Ascending aorta (tissue), 2 donors: ENCODE measurements around the gene SMIM44. TPM values are rescaled to one million over a fixed set of nuclear protein-coding genes. Genes with fewer than 3 reads are reported as not detected.
"Not testable (repeated sequence)": the region's sequence is repeated elsewhere in the genome, so short reads cannot be mapped to it uniquely, and the experiment has no call there.

ENCODE experiments used
- DNase-seq, 2 donors: peaks; one replicate each; pipeline ENCODE4 v3.0.0-alpha.2; 2019; ENCODE audit warnings: low spot score in 2 of 2
- H3K27ac ChIP-seq, 2 donors: fragments of 200-600 bp; sonication (generic); one replicate each; pipeline ENCODE4 v1.5.1; 2016 to 2017; ENCODE audit warnings: mild to moderate bottlenecking in 1 of 2
- H3K27me3 ChIP-seq: fragments of 200-600 bp; sonication (generic); one replicate; pipeline ENCODE4 v1.5.1; 2017
- H3K36me3 ChIP-seq, 2 donors: fragments of 200-600 bp; sonication (generic); one replicate each; pipeline ENCODE4 v1.5.1; 2016
- H3K4me1 ChIP-seq, 2 donors: fragments of 200-600 bp; sonication (generic); one replicate each; pipeline ENCODE4 v1.5.1; 2016 to 2017; ENCODE audit warnings: mild to moderate bottlenecking in 1 of 2
- H3K4me3 ChIP-seq, 2 donors: fragments of 200-600 bp; sonication (generic); one replicate each; pipeline ENCODE4 v1.5.1; 2016 to 2017; ENCODE audit warnings: mild to moderate bottlenecking in 1 of 2
- H3K9me3 ChIP-seq, 2 donors: fragments of 200-600 bp; sonication (generic); one replicate each; pipeline ENCODE4 v1.5.1; 2016
- intact Hi-C: fragments of 100-400 bp; cut with DNase I; formaldehyde crosslinking; loops from one replicate; pipeline ENCODE4 v1.15.1; 2023
- total RNA-seq: library from RNA; depleted of rRNA; stranded (reverse); fragments of >200 nt; gene quantifications from one replicate; pipeline ENCODE4 v1.1.0, GENCODE V29; 2016
- TF ChIP-seq, protein P1 (sequence below), 3 experiments: fragments of 200-600 bp in 2 of 3; fragments of 450-650 bp in 1 of 3; sonication (generic) in 2 of 3; IDR thresholded peaks; one replicate each; pipeline ENCODE4 v1.5.1; 2016 to 2019; ENCODE audit warnings: antibody characterized with exemption in 3 of 3, mild to moderate bottlenecking in 1 of 3, moderate library complexity in 1 of 3

Gene SMIM44
- total RNA-seq, 1 donor from 2014 or later, result not detected

DNA sequence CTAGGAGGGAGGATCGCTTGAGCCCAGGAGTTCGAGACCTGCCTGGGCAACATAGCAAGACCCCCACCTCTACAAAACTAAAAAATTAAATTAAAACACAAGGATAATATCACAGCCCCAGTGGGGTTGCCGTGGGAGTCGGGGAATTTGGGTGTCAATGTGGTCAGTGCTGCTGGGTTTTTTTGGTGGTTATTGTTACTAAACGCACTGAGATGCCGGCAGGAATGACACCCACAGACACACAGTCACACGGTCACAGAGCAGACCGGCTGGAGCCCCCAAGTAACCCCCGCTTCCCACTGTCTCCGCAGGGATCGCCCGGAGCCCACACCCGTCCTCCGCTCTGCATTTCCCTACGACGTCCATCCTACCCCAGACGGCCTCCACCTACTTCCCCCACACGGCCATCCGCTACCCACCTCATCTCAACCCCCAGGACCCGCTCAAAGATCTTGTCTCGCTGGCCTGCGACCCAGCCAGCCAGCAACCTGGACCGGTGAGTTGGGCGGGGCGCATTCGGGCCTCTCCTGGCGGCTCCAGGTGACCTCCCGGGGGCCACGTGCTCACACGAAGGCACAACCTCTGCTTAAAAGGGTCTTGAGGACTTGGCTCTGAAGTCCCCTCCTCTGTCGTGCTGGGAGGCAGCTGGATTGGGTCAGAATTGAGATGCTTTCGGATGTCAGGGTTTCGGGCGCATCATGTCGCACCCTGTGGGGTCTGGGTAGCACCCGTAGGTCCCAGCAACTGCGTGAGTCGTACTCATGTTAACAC, 30.9 kb downstream of the SMIM44 start:
- Histone ChIP-seq H3K27ac (peak overlapping the region; percentile 96 to 99), H3K27me3 (no peaks in the 10 kb centered on the region), H3K4me1 (peaks cover 2 to 27% of the 10 kb centered on the region in 2 donors), H3K36me3 (peaks cover 70 to 82% of the 10 kb centered on the region in 2 donors), H3K4me3 (no peak overlapping the region), H3K9me3 (no peaks in the 10 kb centered on the region)
- intact Hi-C loops, result loop anchor here (5.0 to 10.0 kb wide), 2 partner anchors 85 to 1288 kb away; partner anchors contain the start of genes DOT1L and NFIC
- DNase-seq, result no peak
- TF ChIP-seq, protein P1, sequence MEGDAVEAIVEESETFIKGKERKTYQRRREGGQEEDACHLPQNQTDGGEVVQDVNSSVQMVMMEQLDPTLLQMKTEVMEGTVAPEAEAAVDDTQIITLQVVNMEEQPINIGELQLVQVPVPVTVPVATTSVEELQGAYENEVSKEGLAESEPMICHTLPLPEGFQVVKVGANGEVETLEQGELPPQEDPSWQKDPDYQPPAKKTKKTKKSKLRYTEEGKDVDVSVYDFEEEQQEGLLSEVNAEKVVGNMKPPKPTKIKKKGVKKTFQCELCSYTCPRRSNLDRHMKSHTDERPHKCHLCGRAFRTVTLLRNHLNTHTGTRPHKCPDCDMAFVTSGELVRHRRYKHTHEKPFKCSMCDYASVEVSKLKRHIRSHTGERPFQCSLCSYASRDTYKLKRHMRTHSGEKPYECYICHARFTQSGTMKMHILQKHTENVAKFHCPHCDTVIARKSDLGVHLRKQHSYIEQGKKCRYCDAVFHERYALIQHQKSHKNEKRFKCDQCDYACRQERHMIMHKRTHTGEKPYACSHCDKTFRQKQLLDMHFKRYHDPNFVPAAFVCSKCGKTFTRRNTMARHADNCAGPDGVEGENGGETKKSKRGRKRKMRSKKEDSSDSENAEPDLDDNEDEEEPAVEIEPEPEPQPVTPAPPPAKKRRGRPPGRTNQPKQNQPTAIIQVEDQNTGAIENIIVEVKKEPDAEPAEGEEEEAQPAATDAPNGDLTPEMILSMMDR (IDR thresholded peaks at IDR 0.05), result no peak

DNA sequence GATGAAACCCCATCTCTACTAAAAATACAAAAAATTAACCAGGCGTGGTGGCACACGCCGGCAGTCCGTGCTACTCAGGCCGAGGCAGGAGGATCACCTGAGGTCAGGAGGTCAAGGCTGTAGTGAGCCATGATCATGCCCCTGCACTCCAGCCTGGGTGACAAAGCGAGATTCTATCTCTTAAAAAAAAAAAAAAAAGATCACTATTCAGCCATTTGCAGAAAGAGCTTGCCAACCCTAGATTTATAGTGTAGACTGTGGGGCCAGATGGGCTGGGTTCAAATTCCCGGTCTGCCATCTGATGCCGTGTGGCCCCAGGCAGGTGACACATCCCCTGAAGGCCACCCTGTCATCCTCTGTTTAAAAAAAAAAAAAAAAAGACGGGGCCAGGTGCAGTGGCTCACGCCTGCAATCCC, 31.8 kb downstream of the SMIM44 start:
- Histone ChIP-seq H3K27ac (peak overlapping the region; percentile 96 to 99), H3K4me1 (peaks cover 0 to 20% of the 10 kb centered on the region in 2 donors)
- intact Hi-C loops, result loop anchor here (1.0 to 10.0 kb wide), 6 partner anchors 8 to 1287 kb away; partner anchors contain the start of genes DOT1L and NFIC

DNA sequence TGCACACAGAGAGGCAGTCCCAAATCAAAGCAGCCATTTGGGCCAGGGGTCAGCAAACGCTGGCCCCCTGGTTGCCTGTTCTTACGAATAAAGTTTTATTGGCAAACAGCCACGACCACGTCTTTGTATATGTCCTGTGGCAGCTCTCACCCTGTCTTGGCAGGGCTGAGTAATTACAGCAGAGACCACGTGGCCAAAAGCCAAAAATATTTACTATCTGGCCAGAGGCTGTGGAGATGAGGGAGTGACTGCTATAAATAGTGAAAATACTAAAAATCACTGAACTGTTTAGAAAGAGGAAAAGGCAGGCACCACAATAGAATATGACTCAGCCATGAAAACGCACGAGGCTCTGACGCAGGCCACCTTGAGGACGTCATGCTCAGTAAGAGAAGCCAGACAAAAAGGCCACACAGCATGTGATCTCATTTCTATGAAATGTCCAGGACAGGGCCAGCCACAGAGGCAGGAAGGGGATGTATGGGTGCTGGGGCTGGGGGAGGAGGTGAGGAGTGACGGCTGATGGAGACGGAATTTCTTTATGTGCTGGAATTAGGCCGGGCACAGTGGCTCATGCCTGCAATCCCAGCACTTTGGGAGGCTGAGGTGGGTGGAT, 32.3 kb downstream of the SMIM44 start:
- Histone ChIP-seq H3K27ac (peak overlapping the region; percentile 96 to 99), H3K27me3 (no peaks in the 10 kb centered on the region), H3K36me3 (peaks cover 66 to 79% of the 10 kb centered on the region in 2 donors), H3K4me1 (peaks cover 0 to 20% of the 10 kb centered on the region in 2 donors), H3K4me3 (no peak overlapping the region), H3K9me3 (no peaks in the 10 kb centered on the region)
- peak; percentile 91 to 98 for DNase-seq
- intact Hi-C loops, result loop anchor here (1.0 to 10.0 kb wide), 6 partner anchors 8 to 1286 kb away; partner anchors contain the start of genes DOT1L and NFIC
- TF ChIP-seq, protein P1 (IDR thresholded peaks at IDR 0.05), result no peak

More for the DNA sequence above, 31.8 kb downstream of the SMIM44 start:
- Histone ChIP-seq H3K27me3 (no peaks in the 10 kb centered on the region), H3K36me3 (peaks cover 68 to 79% of the 10 kb centered on the region in 2 donors), H3K4me3 (no peak overlapping the region), H3K9me3 (no peaks in the 10 kb centered on the region)
- no peak for DNase-seq
- TF ChIP-seq, protein P1 (IDR thresholded peaks at IDR 0.05), result no peak

DNA sequence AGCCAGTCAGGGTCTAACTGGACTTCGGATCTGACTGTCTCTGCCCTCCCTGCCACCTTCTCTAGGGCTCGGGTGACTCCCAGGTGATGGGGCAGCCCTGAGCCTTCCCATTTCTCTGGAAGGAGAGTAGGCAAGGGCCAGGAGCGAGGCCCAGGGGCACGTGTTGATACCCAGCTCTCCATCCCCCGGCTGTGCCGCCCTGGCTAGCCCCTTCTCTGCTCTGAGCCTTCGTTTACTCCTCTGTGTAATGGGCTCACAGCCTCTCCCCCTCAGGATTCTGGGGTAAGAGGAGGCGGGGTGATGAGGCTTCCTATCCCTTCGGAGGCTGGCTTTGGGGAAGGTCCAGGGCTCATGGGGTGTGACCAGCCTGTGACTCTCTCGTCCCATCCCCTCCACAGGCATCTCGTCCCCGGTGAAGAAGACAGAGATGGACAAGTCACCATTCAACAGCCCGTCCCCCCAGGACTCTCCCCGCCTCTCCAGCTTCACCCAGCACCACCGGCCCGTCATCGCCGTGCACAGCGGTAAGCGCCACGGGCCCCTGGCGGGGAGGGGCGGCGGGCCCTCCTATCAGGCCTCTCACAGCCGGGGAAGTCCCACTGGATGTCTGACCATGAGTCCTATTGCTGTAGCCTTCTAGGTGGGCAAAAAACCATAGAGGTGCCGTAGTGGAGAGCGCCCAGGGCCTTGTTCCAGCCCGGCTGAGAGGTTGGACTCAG, 34.5 kb downstream of the SMIM44 start:
- Histone ChIP-seq H3K36me3 (peaks cover 56 to 77% of the 10 kb centered on the region in 2 donors), H3K4me3 (no peak overlapping the region), H3K9me3 (no peaks in the 10 kb centered on the region), H3K27ac (peak overlapping the region; percentile 87 to 96), H3K4me1 (peaks cover 0 to 33% of the 10 kb centered on the region in 2 donors), H3K27me3 (no peaks in the 10 kb centered on the region)
- intact Hi-C loops, result no loop called here
- no peak for DNase-seq
- TF ChIP-seq, protein P1 (IDR thresholded peaks at IDR 0.05), result no peak

DNA sequence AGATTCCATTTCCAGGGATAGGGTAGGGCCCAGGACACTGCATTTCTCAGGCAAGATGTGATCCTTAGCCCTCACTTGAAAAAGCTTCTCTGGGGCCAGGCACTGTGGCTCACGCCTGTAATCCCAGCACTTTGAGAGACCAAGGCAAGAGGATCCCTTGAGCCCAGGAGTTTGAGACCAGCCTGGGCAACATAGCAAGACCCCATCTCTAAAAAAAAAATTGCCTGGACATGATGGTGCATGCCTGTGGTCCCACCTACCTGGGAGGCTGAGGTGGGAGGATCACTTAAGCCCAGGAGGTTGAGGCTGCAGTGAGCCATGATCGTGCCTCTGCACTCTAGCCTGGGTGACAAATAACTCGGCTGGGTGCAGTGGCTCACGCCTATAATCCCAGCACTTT, 36.6 kb downstream of the SMIM44 start:
- H3K9me3 ChIP-seq, H3K27me3 ChIP-seq, DNase-seq, H3K4me3 ChIP-seq, intact Hi-C loops: not testable (repeated sequence)
- Histone ChIP-seq H3K27ac (peak overlapping the region in 1 of 2 donors; percentile 30), H3K4me1 (peaks cover 0 to 28% of the 10 kb centered on the region in 2 donors), H3K36me3 (peaks cover 38 to 69% of the 10 kb centered on the region in 2 donors)
